Astrocyte (in vitro differentiated cells and primary cell): ENCODE measurements around the gene MRI1.
A peak's percentile ranks its signal among the peaks of the same experiment; 100 is the strongest.

Experiments used
- CTCF ChIP-seq: IDR thresholded peaks from 2 replicates; pipeline ENCODE4 v1.5.1; 2011; ENCODE audit warnings: low read depth, mild to moderate bottlenecking, inconsistent platforms, low read length, moderate library complexity; ENCODE audit not compliant: insufficient read depth
- EZH2 ChIP-seq: IDR thresholded peaks from 2 replicates; pipeline ENCODE4 v1.6.1; 2012; ENCODE audit warnings: mild to moderate bottlenecking, low read length, inconsistent platforms; ENCODE audit not compliant: insufficient read depth

- TF ChIP-seq EZH2, result no peak
- TF ChIP-seq CTCF, result peak; percentile 11
Observed at GRCh38 chr19:13796301-13797057, 32.2 kb downstream of the MRI1 start.
